Endometrial microvascular endothelial cells (primary cell): Measurements from ENCODE around the gene ANXA11. TPM values are rescaled to one million over a fixed set of nuclear protein-coding genes. Genes with fewer than 3 reads are reported as not detected.

Source experiments
- in situ Hi-C: cut with HindIII; loops from 2 replicates; pipeline ENCODE4 v1.10.0; 2017; ENCODE audit warnings: low sequenced_read_pairs, low pct_unique_long_range_greater_than_20kb; ENCODE audit errors: inconsistent ontology term
- total RNA-seq: library from RNA; depleted of rRNA; stranded (reverse); fragments of >200 nt; gene quantifications from one replicate; pipeline ENCODE4 v1.2.3, GENCODE V29; 2015; ENCODE audit errors: inconsistent ontology term

Gene ANXA11
- total RNA-seq, 1 donor from 2014 or later = 109 TPM

GRCh38 chr10:80133206-80133605, 72.1 kb downstream of the ANXA11 start:
- in situ Hi-C loops = no loop called here

DNA sequence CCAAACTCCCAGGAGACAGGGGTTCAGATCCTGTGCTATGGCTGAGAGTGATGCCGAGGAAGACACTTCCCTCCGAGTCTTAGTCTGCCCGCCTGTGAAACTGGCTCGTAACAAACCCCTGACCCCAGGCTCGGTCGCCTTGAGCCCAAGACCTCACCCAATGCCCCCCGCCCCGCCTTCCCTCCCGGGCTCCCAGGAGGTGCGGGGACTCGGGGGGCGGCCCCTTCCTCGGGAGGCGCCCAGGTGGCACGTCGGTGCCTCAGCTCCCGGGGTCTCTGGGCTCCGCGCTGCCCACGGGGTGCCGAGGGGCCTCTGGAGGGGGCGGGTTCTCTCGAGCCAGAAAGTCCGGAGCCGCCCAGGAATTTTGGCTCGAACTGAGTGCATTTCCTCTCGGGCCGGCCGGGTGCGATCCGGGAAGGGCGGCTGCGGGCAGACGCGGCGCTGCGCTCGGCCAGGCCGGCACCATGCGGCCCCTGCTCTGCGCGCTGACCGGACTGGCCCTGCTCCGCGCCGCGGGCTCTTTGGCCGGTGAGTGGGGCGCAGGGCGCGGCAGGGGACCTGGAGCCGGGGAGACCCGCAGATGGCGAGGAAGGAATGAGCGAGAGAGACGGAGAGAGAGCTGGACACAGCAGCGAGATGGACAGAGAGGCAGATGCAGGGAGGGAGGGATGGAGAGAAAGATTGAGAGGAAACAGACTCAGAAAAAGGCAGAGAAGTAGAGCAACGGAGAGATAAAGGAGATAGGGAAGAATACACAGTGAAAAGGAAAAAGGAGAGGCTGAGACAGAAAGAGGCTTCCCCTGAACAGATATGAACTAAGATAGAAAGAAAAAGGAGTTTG, 72.8 kb downstream of the ANXA11 start, which contains the start of gene PLAC9:
TSS of gene PLAC9 (plus strand) at position 432 of the 841 bp plus-strand sequence. CDS start at position 465, 33 bp downstream.
- in situ Hi-C loops = no loop called here

- in situ Hi-C loops = no loop called here
Observed at GRCh38 chr10:80131499-80131901, 73.8 kb downstream of the ANXA11 start.

DNA sequence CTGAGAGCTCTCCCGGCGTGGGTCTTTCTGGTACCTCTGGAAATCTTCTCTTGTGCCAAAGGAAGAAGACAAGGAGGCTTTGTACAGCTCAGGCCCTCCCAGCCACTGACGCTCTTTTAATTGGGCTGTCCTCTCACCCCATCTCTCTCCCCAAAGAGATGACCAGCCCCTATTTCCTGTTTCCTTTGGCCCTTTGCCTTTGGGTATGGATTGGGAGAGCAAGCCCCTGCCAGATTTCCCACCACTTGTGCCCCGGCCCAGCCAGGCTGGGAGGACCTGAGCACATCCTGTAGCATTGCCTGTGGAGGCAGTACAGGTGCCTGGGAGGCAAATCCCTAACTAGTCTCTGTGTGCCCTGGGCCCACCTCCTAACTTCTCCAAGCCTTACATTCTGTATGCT, 78.5 kb downstream of the ANXA11 start:
- in situ Hi-C loops = no loop called here

GRCh38 chr10:80122746-80123145, 82.6 kb downstream of the ANXA11 start:
- in situ Hi-C loops = no loop called here

DNA sequence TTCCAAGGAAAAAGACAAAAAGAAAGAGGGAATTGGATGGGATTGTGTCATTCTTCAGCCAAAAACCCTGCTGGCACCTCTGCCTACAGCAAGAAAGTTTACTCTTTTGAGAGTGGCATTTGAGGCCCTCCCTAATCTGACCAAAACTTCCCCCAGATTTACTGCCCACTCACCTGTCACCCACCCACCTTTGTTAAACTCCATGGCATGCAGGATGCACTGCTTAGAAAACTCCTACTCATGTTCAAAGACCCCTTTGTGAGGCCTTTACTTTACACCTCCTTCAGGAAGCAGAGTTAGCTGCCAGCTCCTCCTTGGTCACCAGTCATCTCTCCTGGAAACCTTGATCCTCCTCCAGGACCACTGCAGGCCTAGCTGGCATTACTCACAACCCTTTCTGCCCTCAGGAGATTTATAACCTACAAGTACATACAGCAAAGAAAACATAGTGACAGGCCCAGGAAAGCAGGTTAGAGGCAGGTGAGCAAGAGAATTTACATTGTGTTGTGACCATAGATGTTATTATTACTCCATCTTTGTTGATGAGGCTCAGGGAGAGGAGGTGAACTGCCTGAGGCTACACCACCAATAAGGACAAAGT, 83.1 kb downstream of the ANXA11 start:
- in situ Hi-C loops = no loop called here

DNA sequence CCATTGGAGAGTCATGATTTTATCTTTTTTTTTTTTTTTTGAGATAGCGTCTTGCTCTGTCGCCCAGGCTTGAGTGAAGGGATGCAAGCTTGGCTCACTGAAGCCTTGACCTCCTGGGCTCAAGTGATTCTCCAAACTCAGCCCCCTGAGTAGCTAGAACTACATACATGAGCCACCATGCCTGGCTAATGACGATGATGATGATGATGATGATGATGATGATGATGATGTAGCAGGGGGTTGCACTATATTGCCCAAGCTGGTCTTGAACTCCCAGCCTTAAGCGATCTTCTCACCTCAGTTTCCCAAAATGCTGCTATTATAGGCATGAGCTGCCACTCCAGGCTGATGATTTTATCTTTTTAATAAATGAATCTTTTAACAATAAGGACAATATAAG, 86.7 kb downstream of the ANXA11 start:
- in situ Hi-C loops = no loop called here

DNA sequence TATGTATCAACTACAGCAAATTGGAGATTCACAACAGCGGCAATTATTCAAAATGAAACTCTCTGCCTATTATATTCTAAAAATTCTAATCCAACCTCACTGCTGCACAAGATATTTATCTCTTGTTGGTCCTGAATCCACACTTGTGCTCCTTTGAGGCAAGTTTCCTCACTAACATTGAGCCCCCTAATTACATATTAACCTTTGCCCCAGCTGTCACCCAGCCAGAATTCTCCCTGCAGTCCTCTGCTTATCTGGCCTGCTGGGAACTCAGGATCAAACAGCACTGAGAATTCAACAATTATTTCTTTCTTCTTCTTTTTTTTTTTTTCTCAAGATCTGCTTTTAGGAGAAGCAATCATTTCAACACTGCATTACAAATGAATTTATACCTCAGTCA, 94.4 kb downstream of the ANXA11 start:
- in situ Hi-C loops = no loop called here

DNA sequence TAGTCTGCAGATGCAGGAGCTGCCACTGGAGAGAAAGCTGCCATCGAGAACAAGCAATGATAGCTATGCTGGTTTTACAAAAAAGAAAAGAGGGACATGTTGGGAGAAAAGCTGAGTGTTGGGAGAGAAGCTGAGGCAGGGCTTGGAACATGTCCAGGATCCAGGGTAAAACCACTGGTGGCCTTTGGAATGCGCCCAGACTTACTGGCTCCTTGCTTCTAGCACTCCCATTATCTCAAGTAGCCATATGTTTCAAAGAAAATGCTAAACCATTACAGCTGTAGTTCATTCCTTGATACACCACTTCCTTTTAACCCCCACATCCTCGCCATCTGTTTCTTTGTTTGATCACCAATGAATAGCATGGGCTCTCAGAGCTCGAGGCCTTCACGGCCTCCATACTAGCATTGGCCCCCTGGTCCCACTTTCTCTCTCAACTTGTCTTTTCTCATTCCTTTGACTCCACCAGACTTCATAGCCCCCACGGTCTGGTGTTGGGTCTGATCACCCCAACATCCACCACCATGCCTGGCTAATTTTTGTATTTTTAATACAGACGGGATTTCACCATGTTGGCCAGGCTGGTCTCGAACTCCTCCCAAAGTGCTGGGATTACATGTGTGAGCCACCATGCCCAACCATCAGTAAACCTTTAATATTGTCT, 96.6 kb downstream of the ANXA11 start:
- in situ Hi-C loops = no loop called here

GRCh38 chr10:80104066-80104926, 101.0 kb downstream of the ANXA11 start:
- in situ Hi-C loops = no loop called here

Other genes starting within 250 kb of the ANXA11 start
- gene TMEM254, start 126.9 kb downstream of the ANXA11 start, total RNA-seq = 12.9 TPM
- not detected for gene PLAC9, start 72.8 kb downstream of the ANXA11 start, total RNA-seq
- not detected for gene MAT1A, start 84.1 kb upstream of the ANXA11 start, total RNA-seq
- not detected for gene DYDC1, start 151.2 kb upstream of the ANXA11 start, total RNA-seq
- not detected for gene DYDC2, start 151.2 kb upstream of the ANXA11 start, total RNA-seq
- 86.0 TPM for gene PRXL2A, start 203.0 kb upstream of the ANXA11 start, total RNA-seq
- 275 TPM for gene TSPAN14, start 248.8 kb upstream of the ANXA11 start, total RNA-seq